ENCODE measurements around the gene AFG3L2. TPM values are rescaled to one million over a fixed set of nuclear protein-coding genes. Genes with fewer than 3 reads are reported as not detected.
A peak's percentile ranks its signal among the peaks of the same experiment; 100 is the strongest.

Gene AFG3L2
- 10 to 100 TPM; 39.7 to 51.5 TPM for total RNA-seq

DNA sequence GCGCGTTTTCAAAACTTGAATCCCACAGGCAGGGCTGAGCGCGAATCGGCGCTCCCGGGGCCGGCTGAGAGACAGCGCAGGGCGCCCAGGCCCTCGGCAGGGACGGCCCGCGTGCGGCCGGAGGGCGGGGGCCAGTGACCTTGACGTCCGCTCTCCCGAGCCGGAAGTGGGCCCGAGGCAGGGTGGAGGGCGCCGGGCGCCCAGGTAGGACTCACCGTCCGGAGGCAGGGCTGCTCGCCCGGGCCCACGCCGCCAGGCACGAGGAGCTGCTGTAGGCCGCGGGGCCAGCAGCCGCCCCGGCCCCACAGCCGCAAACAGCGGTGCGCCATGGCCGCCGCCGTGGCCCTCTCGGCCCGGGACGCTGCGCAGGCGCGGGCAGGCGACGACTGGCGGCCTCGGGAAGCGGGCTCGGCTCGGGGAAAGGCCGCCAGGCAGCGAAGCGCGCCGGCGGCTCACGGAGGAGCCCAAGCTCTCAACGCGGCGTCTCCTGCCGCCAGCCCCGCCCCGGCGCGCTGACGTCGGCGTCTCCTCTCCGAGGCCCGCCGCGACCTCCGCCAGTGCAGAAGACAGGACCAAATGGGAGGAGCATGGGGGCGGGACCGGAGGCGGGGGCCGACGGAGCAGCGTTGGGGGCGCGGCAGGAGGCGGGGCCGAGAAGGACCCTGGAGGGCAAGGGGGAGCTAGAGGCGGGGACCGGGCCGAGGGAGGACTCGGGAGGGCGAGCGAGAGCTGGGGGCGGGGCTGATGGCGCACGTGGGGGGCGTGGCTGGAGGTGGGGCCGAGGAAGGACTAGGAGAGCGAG is at the start of gene AFG3L2:
Gene AFG3L2, minus strand, starts transcription at position 474 of the 802 bp plus-strand sequence. Its CDS starts 145 bp downstream, at position 329.
- DNase-seq (ENCODE audit: low spot score): peak; percentile 100
- Histone ChIP-seq H3K27me3 (replicated peaks; ENCODE audit: insufficient read depth) (no peaks in the 10 kb centered on the region), H3K4me3 (peak within 1 kb of the TSS; percentile 66 to 84), H3K36me3 (no peaks in the 10 kb centered on the region), H3K4me1 (replicated peaks) (peaks cover 3% of the 10 kb centered on the region), H3K27ac (peak within 1 kb of the TSS; percentile 93 to 97), H3K9me3 (no peaks in the 10 kb centered on the region)
- TF ChIP-seq, protein P1, sequence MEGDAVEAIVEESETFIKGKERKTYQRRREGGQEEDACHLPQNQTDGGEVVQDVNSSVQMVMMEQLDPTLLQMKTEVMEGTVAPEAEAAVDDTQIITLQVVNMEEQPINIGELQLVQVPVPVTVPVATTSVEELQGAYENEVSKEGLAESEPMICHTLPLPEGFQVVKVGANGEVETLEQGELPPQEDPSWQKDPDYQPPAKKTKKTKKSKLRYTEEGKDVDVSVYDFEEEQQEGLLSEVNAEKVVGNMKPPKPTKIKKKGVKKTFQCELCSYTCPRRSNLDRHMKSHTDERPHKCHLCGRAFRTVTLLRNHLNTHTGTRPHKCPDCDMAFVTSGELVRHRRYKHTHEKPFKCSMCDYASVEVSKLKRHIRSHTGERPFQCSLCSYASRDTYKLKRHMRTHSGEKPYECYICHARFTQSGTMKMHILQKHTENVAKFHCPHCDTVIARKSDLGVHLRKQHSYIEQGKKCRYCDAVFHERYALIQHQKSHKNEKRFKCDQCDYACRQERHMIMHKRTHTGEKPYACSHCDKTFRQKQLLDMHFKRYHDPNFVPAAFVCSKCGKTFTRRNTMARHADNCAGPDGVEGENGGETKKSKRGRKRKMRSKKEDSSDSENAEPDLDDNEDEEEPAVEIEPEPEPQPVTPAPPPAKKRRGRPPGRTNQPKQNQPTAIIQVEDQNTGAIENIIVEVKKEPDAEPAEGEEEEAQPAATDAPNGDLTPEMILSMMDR (IDR thresholded peaks at IDR 0.05): peak in 1 of 4 experiments; percentile 32
- TF ChIP-seq POLR2AphosphoS5 (IDR thresholded peaks at IDR 0.05) (peak; percentile 85), POLR2A (IDR thresholded peaks at IDR 0.05) (peak; percentile 98)
- under 1% methylated on average over 68 of the region's 100 CpGs for WGBS
- intact Hi-C loops (cut with DNase I): no loop called here

GRCh38 chr18:12424252-12424651 is 47.2 kb upstream of the AFG3L2 start:
- Histone ChIP-seq H3K27me3 (replicated peaks; ENCODE audit: insufficient read depth) (no peaks in the 10 kb centered on the region), H3K36me3 (no peaks in the 10 kb centered on the region), H3K27ac (no peak overlapping the region), H3K9me3 (no peaks in the 10 kb centered on the region), H3K4me3 (no peak overlapping the region), H3K4me1 (replicated peaks) (no peaks in the 10 kb centered on the region)
- no peak for DNase-seq (ENCODE audit: low spot score)
- intact Hi-C loops (cut with DNase I): no loop called here
- 61% methylated on average over 4 of the region's 4 CpGs for WGBS
- no peak for TF ChIP-seq POLR2A (IDR thresholded peaks at IDR 0.05)
- TF ChIP-seq, protein P1 (IDR thresholded peaks at IDR 0.05): no peak
- TF ChIP-seq POLR2AphosphoS5 (IDR thresholded peaks at IDR 0.05): no peak

- no peaks in the 10 kb centered on the region for H3K27me3 ChIP-seq (replicated peaks; ENCODE audit: insufficient read depth)
- no peaks in the 10 kb centered on the region for H3K9me3 ChIP-seq
- no peak overlapping the region for H3K27ac ChIP-seq
- no peaks in the 10 kb centered on the region for H3K36me3 ChIP-seq
- intact Hi-C loops (cut with DNase I): no loop called here
- no peak overlapping the region for H3K4me3 ChIP-seq
- no peak for DNase-seq (ENCODE audit: low spot score)
- 45% methylated on average over 3 of the region's 5 CpGs for WGBS
- TF ChIP-seq POLR2A (IDR thresholded peaks at IDR 0.05) (no peak), POLR2AphosphoS5 (IDR thresholded peaks at IDR 0.05) (no peak)
- TF ChIP-seq, protein P1 (IDR thresholded peaks at IDR 0.05): no peak
- no peaks in the 10 kb centered on the region for H3K4me1 ChIP-seq (replicated peaks)
Observed at GRCh38 chr18:12423820-12424219, 46.8 kb upstream of the AFG3L2 start.

- Histone ChIP-seq H3K9me3 (no peaks in the 10 kb centered on the region), H3K27ac (no peak overlapping the region), H3K27me3 (replicated peaks; ENCODE audit: insufficient read depth) (no peaks in the 10 kb centered on the region), H3K4me3 (no peak overlapping the region), H3K4me1 (replicated peaks) (no peaks in the 10 kb centered on the region), H3K36me3 (no peaks in the 10 kb centered on the region)
- 88% methylated on average over 10 of the region's 10 CpGs for WGBS
- DNase-seq (ENCODE audit: low spot score): no peak
- TF ChIP-seq POLR2A (IDR thresholded peaks at IDR 0.05): no peak
- TF ChIP-seq POLR2AphosphoS5 (IDR thresholded peaks at IDR 0.05): no peak
- intact Hi-C loops (cut with DNase I): no loop called here
Observed at GRCh38 chr18:12423393-12423792, 46.4 kb upstream of the AFG3L2 start.

- intact Hi-C loops (cut with DNase I): no loop called here
- WGBS: 81% methylated on average over 9 of the region's 9 CpGs
- Histone ChIP-seq H3K4me3 (no peak overlapping the region), H3K9me3 (no peaks in the 10 kb centered on the region), H3K36me3 (no peaks in the 10 kb centered on the region), H3K27ac (no peak overlapping the region), H3K4me1 (replicated peaks) (no peaks in the 10 kb centered on the region), H3K27me3 (replicated peaks; ENCODE audit: insufficient read depth) (no peaks in the 10 kb centered on the region)
- no peak for DNase-seq (ENCODE audit: low spot score)
- TF ChIP-seq POLR2A (IDR thresholded peaks at IDR 0.05): no peak
- TF ChIP-seq POLR2AphosphoS5 (IDR thresholded peaks at IDR 0.05): no peak
- TF ChIP-seq, protein P1 (IDR thresholded peaks at IDR 0.05): no peak
Observed at GRCh38 chr18:12422936-12423335, 45.9 kb upstream of the AFG3L2 start.

Data from prostate gland (tissue), 2 donors.